IPS-20b (cell line): ENCODE measurements around the gene OTUD3.
"Not testable (repeated sequence)": the region's sequence is repeated elsewhere in the genome, so short reads cannot be mapped to it uniquely, and the experiment has no call there.

Experiments used
- H3K27ac ChIP-seq: one replicate; pipeline ENCODE4 v1.5.1; 2013; ENCODE audit warnings: low read length
- H3K27me3 ChIP-seq: 2 replicates; pipeline ENCODE4 v1.6.1; 2013; ENCODE audit warnings: mild to moderate bottlenecking, low read length, inconsistent platforms; ENCODE audit not compliant: insufficient read depth
- H3K36me3 ChIP-seq: 2 replicates; pipeline ENCODE4 v1.6.1; 2013; ENCODE audit warnings: low read depth, mild to moderate bottlenecking, inconsistent platforms, low read length, moderate library complexity; ENCODE audit not compliant: insufficient read depth
- H3K4me1 ChIP-seq: 2 replicates; pipeline ENCODE4 v1.6.1; 2013; ENCODE audit warnings: mild to moderate bottlenecking, control low read depth, inconsistent platforms, low read length, moderate library complexity; ENCODE audit not compliant: insufficient read depth
- H3K4me3 ChIP-seq: 2 replicates; pipeline ENCODE4 v1.5.1; 2013; ENCODE audit warnings: mild to moderate bottlenecking, low read length, inconsistent platforms
- H3K9ac ChIP-seq: 2 replicates; pipeline ENCODE4 v1.6.1; 2013; ENCODE audit warnings: low read depth, mild to moderate bottlenecking, inconsistent platforms, low read length, moderate library complexity
- H3K9me3 ChIP-seq: 2 replicates; pipeline ENCODE4 v1.6.1; 2013; ENCODE audit warnings: mild to moderate bottlenecking, low read depth, low read length, inconsistent platforms; ENCODE audit not compliant: insufficient read depth

OTUD3 gene, protein sequence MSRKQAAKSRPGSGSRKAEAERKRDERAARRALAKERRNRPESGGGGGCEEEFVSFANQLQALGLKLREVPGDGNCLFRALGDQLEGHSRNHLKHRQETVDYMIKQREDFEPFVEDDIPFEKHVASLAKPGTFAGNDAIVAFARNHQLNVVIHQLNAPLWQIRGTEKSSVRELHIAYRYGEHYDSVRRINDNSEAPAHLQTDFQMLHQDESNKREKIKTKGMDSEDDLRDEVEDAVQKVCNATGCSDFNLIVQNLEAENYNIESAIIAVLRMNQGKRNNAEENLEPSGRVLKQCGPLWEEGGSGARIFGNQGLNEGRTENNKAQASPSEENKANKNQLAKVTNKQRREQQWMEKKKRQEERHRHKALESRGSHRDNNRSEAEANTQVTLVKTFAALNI

DNA sequence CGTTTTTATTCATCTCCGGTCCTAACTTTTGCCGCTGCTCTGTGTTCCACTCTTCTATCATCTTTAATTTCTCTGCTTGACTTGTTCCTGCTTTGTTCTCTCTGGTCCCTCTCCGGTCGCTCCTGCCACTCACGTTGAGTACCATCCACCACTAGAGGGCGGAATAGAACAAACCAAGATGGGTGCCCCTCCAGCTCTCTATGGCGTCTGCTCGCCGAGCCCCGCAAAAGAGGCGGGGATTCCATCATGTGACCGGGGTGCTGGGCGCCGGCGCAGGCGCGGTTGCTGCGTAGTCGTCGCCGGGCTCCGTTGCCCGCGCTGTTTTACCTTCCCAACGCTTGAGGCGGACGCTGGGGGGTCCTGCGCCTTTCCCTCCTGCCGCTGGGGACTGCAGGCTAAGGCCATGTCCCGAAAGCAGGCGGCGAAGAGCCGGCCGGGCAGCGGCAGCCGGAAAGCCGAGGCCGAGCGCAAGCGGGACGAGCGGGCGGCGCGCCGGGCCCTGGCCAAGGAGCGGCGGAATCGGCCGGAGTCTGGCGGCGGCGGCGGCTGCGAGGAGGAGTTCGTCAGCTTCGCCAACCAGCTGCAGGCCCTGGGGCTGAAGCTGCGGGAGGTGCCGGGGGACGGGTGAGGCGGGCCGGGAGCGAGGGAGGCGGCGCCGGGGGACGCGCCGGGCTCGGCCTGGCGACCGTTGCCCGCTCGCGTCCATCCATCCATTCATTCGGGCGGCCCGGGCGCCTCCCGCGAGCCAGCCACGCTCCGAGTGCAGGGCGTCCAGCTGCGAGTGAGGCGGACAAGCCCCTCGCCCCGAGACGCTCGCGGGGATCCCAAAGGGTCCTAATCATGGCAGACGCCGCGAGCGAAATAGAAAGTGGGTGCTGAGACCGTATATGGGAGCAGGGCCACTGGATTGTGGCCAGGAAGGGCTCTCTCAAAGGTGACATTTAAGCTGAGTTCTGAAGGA is at the start of gene OTUD3:
TSS of gene OTUD3 (plus strand) at position 285 of the 961 bp plus-strand sequence. CDS start at position 404, 119 bp downstream.
- no peaks in the 10 kb centered on the region for H3K27me3 ChIP-seq
- no peak within 1 kb of the TSS for H3K27ac ChIP-seq
- peaks cover 4% of the 10 kb centered on the region; the same call in 1 of the 2 replicates for H3K4me1 ChIP-seq
- no peaks in the 10 kb centered on the region for H3K36me3 ChIP-seq
- peak within 1 kb of the TSS; percentile 75 for H3K4me3 ChIP-seq
- peak within 1 kb of the TSS; percentile 87; the same call in 1 of the 2 replicates for H3K9ac ChIP-seq
- no peaks in the 10 kb centered on the region for H3K9me3 ChIP-seq

DNA sequence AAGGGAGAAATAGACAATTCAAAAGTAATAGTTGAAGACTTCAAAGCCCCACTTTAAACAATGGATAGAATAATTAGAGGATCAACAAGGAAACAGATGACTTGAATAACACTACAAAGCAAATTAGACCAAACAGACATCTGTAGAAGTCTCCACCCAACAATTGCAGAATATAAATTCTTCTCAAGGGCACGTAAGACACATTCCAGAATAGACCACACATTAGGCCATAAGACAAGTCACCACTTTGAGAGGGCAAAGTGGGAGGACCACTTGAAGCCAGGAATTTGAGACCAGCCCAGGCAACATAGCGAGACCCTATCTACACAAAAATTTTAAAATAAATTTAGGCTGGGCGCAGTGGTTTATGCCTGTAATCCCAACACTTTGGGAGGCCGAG is 46.6 kb upstream of the OTUD3 start:
- Histone ChIP-seq H3K4me1 (no peaks in the 10 kb centered on the region), H3K27ac (no peak overlapping the region), H3K9ac (no peak overlapping the region), H3K27me3 (no peaks in the 10 kb centered on the region), H3K9me3 (no peaks in the 10 kb centered on the region), H3K4me3 (no peak overlapping the region), H3K36me3 (no peaks in the 10 kb centered on the region)

- Histone ChIP-seq H3K4me3 (no peak overlapping the region), H3K9ac (no peak overlapping the region), H3K36me3 (no peaks in the 10 kb centered on the region), H3K27me3 (no peaks in the 10 kb centered on the region), H3K9me3 (no peaks in the 10 kb centered on the region), H3K4me1 (no peaks in the 10 kb centered on the region), H3K27ac (no peak overlapping the region)
Observed at GRCh38 chr1:19837866-19838265, 44.3 kb upstream of the OTUD3 start.

DNA sequence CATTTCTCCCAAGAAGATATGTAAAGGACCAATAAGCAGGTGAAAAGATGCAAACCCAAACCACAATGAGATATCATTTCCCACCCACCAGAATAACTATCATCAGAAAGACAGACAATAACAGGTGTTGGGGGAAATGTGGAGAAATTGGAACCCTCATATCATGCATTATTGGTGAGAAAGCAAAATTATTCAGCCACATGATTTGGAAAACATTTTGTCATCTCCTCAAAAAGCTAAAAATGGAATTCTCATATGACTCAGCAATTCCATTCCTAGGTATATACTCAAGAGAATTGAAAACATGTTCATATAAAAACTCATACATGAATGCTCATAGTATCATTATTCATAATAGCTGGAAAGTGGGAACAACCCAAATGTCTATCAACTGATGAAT is 42.0 kb upstream of the OTUD3 start:
- Histone ChIP-seq H3K4me1 (no peaks in the 10 kb centered on the region), H3K9me3 (no peaks in the 10 kb centered on the region), H3K9ac (no peak overlapping the region), H3K4me3 (no peak overlapping the region), H3K27ac (no peak overlapping the region), H3K36me3 (no peaks in the 10 kb centered on the region), H3K27me3 (no peaks in the 10 kb centered on the region)

DNA sequence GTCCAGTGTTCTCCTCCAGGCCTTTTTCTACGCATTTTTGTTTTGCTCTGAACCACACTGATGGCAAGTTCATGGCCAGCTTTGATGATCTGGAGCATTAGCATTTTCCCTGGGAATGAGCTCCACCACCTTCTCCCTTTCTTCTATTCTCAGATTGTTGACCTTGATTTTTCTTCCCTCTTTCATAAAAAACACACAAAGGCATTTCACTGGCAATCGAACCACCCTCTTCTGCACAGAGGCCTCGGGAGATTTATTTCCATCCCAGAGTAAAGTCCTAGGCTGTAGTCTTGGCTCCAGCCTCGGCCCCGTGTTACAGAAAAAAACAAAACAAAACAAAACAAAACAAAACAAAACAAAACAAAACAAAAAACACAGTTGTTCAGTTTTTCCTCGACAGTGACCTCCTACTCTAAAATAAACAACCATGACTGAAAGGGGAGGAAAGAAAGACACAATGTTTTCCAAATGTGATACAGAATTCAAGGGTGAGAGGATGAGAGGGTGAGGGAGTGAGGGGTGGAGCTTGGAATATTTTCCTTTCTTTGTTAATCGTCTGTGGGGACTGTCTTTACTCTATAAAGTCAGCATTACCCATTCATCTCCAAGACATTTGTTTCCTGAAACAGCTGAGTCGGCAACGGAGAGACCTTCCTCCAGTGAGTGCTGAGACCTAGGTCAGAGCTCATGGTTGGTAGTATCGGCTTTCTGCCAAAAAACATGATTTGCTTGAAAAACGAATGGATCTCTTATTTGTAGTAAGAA is 37.3 kb upstream of the OTUD3 start:
- Histone ChIP-seq H3K4me1 (no peaks in the 10 kb centered on the region), H3K36me3 (no peaks in the 10 kb centered on the region), H3K4me3 (no peak overlapping the region), H3K27me3 (no peaks in the 10 kb centered on the region), H3K27ac (no peak overlapping the region), H3K9ac (no peak overlapping the region), H3K9me3 (no peaks in the 10 kb centered on the region)

DNA sequence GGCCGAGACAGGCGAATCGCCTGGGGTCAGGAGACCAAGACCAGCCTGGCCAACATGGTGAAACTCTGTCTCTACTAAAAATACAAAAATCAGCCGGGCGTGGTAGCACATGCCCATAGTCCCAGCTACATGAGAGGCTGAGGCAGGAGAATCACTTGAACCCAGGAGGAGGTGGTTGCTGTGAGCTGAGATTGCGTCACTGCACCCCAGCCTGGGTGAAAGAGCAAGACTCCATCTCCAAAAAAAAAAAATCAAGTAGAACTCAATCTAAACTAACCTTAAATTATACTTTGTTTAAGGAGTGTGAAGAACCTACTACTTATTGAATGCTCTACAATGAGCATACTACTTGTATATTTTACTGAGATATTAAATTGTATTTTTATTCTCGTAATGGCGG is 36.6 kb upstream of the OTUD3 start:
- Histone ChIP-seq H3K9ac (no peak overlapping the region), H3K4me1 (no peaks in the 10 kb centered on the region), H3K36me3 (no peaks in the 10 kb centered on the region), H3K27ac (no peak overlapping the region), H3K27me3 (no peaks in the 10 kb centered on the region), H3K4me3 (no peak overlapping the region), H3K9me3 (no peaks in the 10 kb centered on the region)

GRCh38 chr1:19846338-19846737 is 35.9 kb upstream of the OTUD3 start:
- no peaks in the 10 kb centered on the region for H3K36me3 ChIP-seq
- H3K27ac ChIP-seq: no peak overlapping the region
- H3K27me3 ChIP-seq: no peaks in the 10 kb centered on the region
- no peak overlapping the region for H3K9ac ChIP-seq
- no peaks in the 10 kb centered on the region for H3K4me1 ChIP-seq
- no peak overlapping the region for H3K4me3 ChIP-seq
- H3K9me3 ChIP-seq: no peaks in the 10 kb centered on the region

- H3K36me3 ChIP-seq, H3K9ac ChIP-seq, H3K4me3 ChIP-seq, H3K27me3 ChIP-seq, H3K27ac ChIP-seq, H3K4me1 ChIP-seq, H3K9me3 ChIP-seq: not testable (repeated sequence)
Observed at GRCh38 chr1:19847334-19847733, 34.9 kb upstream of the OTUD3 start.

- H3K9ac ChIP-seq, H3K27ac ChIP-seq, H3K4me1 ChIP-seq, H3K27me3 ChIP-seq, H3K4me3 ChIP-seq, H3K9me3 ChIP-seq, H3K36me3 ChIP-seq: not testable (repeated sequence)
Observed at GRCh38 chr1:19849307-19849706, 32.9 kb upstream of the OTUD3 start.

- Histone ChIP-seq H3K9ac (no peak overlapping the region), H3K4me3 (no peak overlapping the region), H3K27me3 (no peaks in the 10 kb centered on the region), H3K27ac (no peak overlapping the region), H3K4me1 (no peaks in the 10 kb centered on the region), H3K9me3 (no peaks in the 10 kb centered on the region), H3K36me3 (no peaks in the 10 kb centered on the region)
Observed at GRCh38 chr1:19850214-19850613, 32.0 kb upstream of the OTUD3 start.

GRCh38 chr1:19852036-19852435 is 30.2 kb upstream of the OTUD3 start:
- no peaks in the 10 kb centered on the region for H3K9me3 ChIP-seq
- no peak overlapping the region for H3K9ac ChIP-seq
- H3K36me3 ChIP-seq: no peaks in the 10 kb centered on the region
- H3K4me1 ChIP-seq: no peaks in the 10 kb centered on the region
- no peaks in the 10 kb centered on the region for H3K27me3 ChIP-seq
- H3K4me3 ChIP-seq: no peak overlapping the region
- no peak overlapping the region for H3K27ac ChIP-seq
